ENCODE results near the gene C9orf50. TPM values are rescaled to one million over a fixed set of nuclear protein-coding genes. Genes with fewer than 3 reads are reported as not detected.

C9orf50 gene
- total RNA-seq, 2 experiments from 2014 or later = not detected

DNA sequence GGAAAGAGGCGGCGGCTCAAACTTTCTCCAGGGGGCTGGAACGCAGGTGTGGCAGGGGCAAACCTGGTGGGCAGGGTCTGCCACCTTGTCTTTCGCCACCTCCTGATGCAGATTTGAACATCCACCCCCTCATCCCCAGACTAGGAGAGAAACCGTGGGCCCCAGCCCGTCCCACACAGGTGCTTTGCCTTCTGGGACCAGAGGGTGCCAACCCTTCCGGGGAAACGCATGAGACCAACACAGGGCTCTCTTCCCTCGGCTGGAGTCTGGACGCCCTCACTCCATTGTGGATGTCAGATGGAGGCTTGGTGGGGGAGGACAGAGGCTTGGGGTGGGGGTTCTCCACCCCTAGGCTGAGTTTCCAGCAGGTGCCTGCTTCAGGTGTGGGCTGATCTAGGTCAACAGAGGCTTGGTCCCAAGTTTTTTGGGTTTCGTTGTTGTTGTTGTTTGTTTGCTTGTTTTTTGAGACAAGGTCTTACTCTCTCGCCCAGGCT, 9.5 kb downstream of the C9orf50 start:
- no peaks in the 10 kb centered on the region for H3K27me3 Mint-ChIP-seq
- TF ChIP-seq, protein P1, sequence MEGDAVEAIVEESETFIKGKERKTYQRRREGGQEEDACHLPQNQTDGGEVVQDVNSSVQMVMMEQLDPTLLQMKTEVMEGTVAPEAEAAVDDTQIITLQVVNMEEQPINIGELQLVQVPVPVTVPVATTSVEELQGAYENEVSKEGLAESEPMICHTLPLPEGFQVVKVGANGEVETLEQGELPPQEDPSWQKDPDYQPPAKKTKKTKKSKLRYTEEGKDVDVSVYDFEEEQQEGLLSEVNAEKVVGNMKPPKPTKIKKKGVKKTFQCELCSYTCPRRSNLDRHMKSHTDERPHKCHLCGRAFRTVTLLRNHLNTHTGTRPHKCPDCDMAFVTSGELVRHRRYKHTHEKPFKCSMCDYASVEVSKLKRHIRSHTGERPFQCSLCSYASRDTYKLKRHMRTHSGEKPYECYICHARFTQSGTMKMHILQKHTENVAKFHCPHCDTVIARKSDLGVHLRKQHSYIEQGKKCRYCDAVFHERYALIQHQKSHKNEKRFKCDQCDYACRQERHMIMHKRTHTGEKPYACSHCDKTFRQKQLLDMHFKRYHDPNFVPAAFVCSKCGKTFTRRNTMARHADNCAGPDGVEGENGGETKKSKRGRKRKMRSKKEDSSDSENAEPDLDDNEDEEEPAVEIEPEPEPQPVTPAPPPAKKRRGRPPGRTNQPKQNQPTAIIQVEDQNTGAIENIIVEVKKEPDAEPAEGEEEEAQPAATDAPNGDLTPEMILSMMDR (IDR thresholded peaks at IDR 0.05) = no peak
- H3K9me3 Mint-ChIP-seq = no peaks in the 10 kb centered on the region
- peak overlapping the region; percentile 76 for H3K27ac Mint-ChIP-seq
- CTCF ChIA-PET = interaction anchor here (0.7 to 2.5 kb wide), 19 partner anchors 9 to 480 kb away, joined by 3 to 23 read pairs (median 5); partner anchors contain the start of genes C9orf50, IER5L and NTMT1
- intact Hi-C loops (cut with DNase I, micrococcal nuclease) = loop anchor here (2.0 to 10.0 kb wide), 6 partner anchors 13 to 481 kb away; no protein-coding TSS in a partner anchor
- peak overlapping the region; percentile 51 for H3K4me3 ChIP-seq (ENCODE audit: low read length)
- H3K27me3 ChIP-seq (ENCODE audit: control insufficient read depth in 1 of 2, insufficient read depth in 2 of 2, low read length in 2 of 2) = peaks cover 0 to 5% of the 10 kb centered on the region in 2 experiments
- ATAC-seq (ENCODE audit: poor library complexity) = no peak
- no peak for DNase-seq
- H3K27ac ChIP-seq (ENCODE audit: low read depth in 1 of 2, low read length in 2 of 2) = no peak overlapping the region
- H3K4me1 Mint-ChIP-seq (ENCODE audit: low read depth) = peaks cover 37% of the 10 kb centered on the region
- H3K36me3 Mint-ChIP-seq (ENCODE audit: low read depth) = peaks cover 4% of the 10 kb centered on the region
- H3K36me3 ChIP-seq (ENCODE audit: insufficient read depth, low read length) = no peaks in the 10 kb centered on the region
- POLR2A ChIA-PET = interaction anchor here (0.9 to 2.1 kb wide), 6 partner anchors 14 to 472 kb away, joined by 3 to 9 read pairs (median 4); partner anchors contain the start of genes IER5L and NTMT1
- H3K4me3 Mint-ChIP-seq = peak overlapping the region; percentile 87
- peaks cover 48% of the 10 kb centered on the region for H3K4me1 ChIP-seq (ENCODE audit: insufficient read depth, low read length)
- no peaks in the 10 kb centered on the region for H3K9me3 ChIP-seq (ENCODE audit: control insufficient read depth in 1 of 2, insufficient read depth in 1 of 2, low read length in 2 of 2)

DNA sequence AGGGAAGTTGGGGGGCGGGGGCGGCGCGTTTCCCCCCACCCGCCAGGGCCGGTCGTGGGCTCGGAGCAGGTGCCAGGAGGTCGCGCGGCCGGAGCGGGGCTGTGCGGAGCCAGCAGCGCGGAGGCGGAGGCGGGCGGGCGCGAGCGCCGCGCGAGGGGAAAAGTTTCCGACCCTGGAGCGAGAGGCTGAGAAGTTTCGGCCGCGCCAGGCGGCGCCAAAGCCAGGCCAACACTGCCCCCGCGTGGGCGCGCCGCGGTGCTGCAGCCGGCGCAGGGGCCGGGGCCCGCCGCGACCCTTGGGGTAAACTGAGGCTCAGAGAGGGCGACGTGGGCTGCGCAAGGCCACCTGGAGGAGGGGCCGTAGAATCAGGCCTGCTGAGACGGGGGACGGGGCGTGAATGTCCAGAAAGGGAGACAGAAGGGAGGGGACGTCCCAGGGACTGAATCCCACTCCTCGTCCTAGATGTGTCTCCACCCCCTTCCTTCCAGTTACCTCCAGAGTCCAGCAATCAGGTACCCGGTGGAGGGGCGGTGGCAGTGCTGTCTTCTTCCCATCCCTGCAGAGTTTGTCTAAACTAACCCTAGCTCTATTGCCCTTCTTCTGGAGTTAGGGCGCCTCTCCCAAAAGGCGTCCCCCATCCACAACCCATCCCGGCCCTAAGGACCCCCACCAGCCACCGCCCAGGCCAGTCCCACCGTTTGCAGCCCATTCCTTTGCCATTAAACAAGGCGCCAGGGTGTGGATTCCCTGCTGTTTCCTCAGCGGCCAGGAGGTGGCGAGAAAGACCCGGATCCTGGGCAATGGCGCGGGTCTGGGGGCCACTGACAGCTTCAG, 10.2 kb downstream of the C9orf50 start:
- POLR2A ChIA-PET = interaction anchor here (0.9 to 2.1 kb wide), 6 partner anchors 15 to 472 kb away, joined by 3 to 9 read pairs (median 4); partner anchors contain the start of genes IER5L and NTMT1
- Mint-ChIP-seq H3K36me3 (ENCODE audit: low read depth) (peaks cover 4% of the 10 kb centered on the region), H3K9me3 (no peaks in the 10 kb centered on the region), H3K27ac (peak overlapping the region; percentile 76), H3K27me3 (no peaks in the 10 kb centered on the region), H3K4me1 (ENCODE audit: low read depth) (peaks cover 43% of the 10 kb centered on the region), H3K4me3 (peak overlapping the region; percentile 87)
- H3K27me3 ChIP-seq (ENCODE audit: control insufficient read depth in 1 of 2, insufficient read depth in 2 of 2, low read length in 2 of 2) = peaks cover 0 to 5% of the 10 kb centered on the region in 2 experiments
- intact Hi-C loops (cut with DNase I, micrococcal nuclease) = loop anchor here (1.0 to 10.0 kb wide), 10 partner anchors 14 to 480 kb away; no protein-coding TSS in a partner anchor
- peaks cover 48% of the 10 kb centered on the region for H3K4me1 ChIP-seq (ENCODE audit: insufficient read depth, low read length)
- TF ChIP-seq, protein P1 (IDR thresholded peaks at IDR 0.05) = peak; percentile 88
- DNase-seq = peak; percentile 61 to 86 (median 66)
- H3K4me3 ChIP-seq (ENCODE audit: low read length) = peak overlapping the region; percentile 51
- no peaks in the 10 kb centered on the region for H3K9me3 ChIP-seq (ENCODE audit: control insufficient read depth in 1 of 2, insufficient read depth in 1 of 2, low read length in 2 of 2)
- CTCF ChIA-PET = interaction anchor here (0.7 to 2.5 kb wide), 19 partner anchors 10 to 480 kb away, joined by 3 to 23 read pairs (median 5); partner anchors contain the start of genes C9orf50, IER5L and NTMT1
- H3K27ac ChIP-seq (ENCODE audit: low read depth in 1 of 2, low read length in 2 of 2) = no peak overlapping the region
- no peaks in the 10 kb centered on the region for H3K36me3 ChIP-seq (ENCODE audit: insufficient read depth, low read length)
- peak; percentile 60 for ATAC-seq (ENCODE audit: poor library complexity)

DNA sequence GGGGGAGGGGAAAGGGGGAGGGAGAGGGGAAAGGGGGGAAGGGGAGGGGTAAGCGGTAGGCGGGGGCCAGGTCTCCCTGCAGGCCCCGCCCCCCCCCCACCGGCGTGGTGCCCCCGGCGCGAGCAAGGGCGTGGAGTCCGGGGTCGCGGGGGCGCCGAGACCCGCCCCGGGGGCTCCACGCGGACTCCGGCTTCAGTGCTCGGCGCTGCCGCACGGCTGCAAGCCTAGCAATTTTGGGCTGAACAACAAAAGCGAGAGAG, 10.8 kb downstream of the C9orf50 start:
- POLR2A ChIA-PET = interaction anchor here (2.1 kb wide), 1 partner anchor 432 kb away, joined by 9 read pairs; the partner anchor contains the start of gene IER5L
- Histone ChIP-seq H3K4me1 (ENCODE audit: insufficient read depth, low read length) (peaks cover 54% of the 10 kb centered on the region), H3K27me3 (ENCODE audit: control insufficient read depth in 1 of 2, insufficient read depth in 2 of 2, low read length in 2 of 2) (peaks cover 0 to 5% of the 10 kb centered on the region in 2 experiments), H3K36me3 (ENCODE audit: insufficient read depth, low read length) (no peaks in the 10 kb centered on the region), H3K9me3 (ENCODE audit: control insufficient read depth in 1 of 2, insufficient read depth in 1 of 2, low read length in 2 of 2) (no peaks in the 10 kb centered on the region), H3K27ac (ENCODE audit: low read depth in 1 of 2, low read length in 2 of 2) (no peak overlapping the region), H3K4me3 (ENCODE audit: low read length) (peak overlapping the region; percentile 40)
- DNase-seq (peak in 1 of 14 experiments; percentile 39), ATAC-seq (ENCODE audit: poor library complexity) (peak; percentile 8)
- CTCF ChIA-PET = interaction anchor here (1.4 to 2.3 kb wide), 4 partner anchors 23 to 474 kb away, joined by 4 to 17 read pairs (median 8); no protein-coding TSS in a partner anchor
- intact Hi-C loops (cut with DNase I, micrococcal nuclease) = loop anchor here (1.0 to 10.0 kb wide), 10 partner anchors 15 to 479 kb away; no protein-coding TSS in a partner anchor
- peaks cover 4% of the 10 kb centered on the region for H3K36me3 Mint-ChIP-seq (ENCODE audit: low read depth)
- H3K9me3 Mint-ChIP-seq = no peaks in the 10 kb centered on the region
- H3K4me3 Mint-ChIP-seq = peak overlapping the region; percentile 48
- H3K27ac Mint-ChIP-seq = peak overlapping the region; percentile 92
- TF ChIP-seq, protein P1 (IDR thresholded peaks at IDR 0.05) = no peak
- peaks cover 44% of the 10 kb centered on the region for H3K4me1 Mint-ChIP-seq (ENCODE audit: low read depth)
- H3K27me3 Mint-ChIP-seq = no peaks in the 10 kb centered on the region
